ENCODE data around the gene CFAP57. TPM values are rescaled to one million over a fixed set of nuclear protein-coding genes. Genes with fewer than 3 reads are reported as not detected.

Gene CFAP57
- total and polyA plus RNA-seq, 9 donors, result 0.13 to 13.2 (median 0.71) TPM

DNA sequence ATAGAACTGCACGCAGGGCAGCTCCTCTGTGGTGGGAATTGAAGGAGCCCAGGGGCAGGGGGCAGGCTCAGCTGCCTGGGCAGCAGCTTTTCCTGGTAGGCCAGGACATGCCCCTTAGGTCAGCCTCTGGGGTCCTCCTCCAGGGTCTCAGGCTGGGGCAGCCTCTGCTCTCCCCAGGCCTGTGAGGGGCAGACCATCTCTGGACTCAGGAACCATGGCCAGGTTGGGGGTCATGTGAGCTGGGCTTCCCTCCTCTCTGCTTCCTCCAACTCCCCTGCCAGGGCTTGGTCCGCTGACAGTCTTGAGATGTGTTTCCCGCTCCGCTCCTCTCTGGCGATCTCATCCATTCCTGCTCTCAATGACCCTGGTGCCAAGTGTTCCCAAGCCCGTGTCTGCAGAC lies 107.5 kb downstream of the CFAP57 start:
- Histone ChIP-seq H3K27ac (no peak overlapping the region), H3K36me3 (no peaks in the 10 kb centered on the region), H3K27me3 (no peaks in the 10 kb centered on the region), H3K4me1 (ENCODE audit: insufficient read depth) (no peaks in the 10 kb centered on the region), H3K4me3 (no peak overlapping the region), H3K9me3 (no peaks in the 10 kb centered on the region)
- 88 to 93% (median 91%) methylated on average over 6 of the region's 6 CpGs for WGBS, 3 donors
- TF ChIP-seq EP300 (IDR thresholded peaks at IDR 0.05), result no peak
- no peak for TF ChIP-seq POLR2A (IDR thresholded peaks at IDR 0.05)
- no peak for TF ChIP-seq CTCF (IDR thresholded peaks at IDR 0.05)
- peak in 1 of 5 donors; percentile 21 for DNase-seq
- intact Hi-C loops (cut with DNase I), result no loop called here

GRCh38 chr1:43280692-43281091 lies 108.6 kb downstream of the CFAP57 start:
- Histone ChIP-seq H3K4me3 (no peak overlapping the region), H3K36me3 (no peaks in the 10 kb centered on the region), H3K9me3 (no peaks in the 10 kb centered on the region), H3K27me3 (no peaks in the 10 kb centered on the region), H3K27ac (no peak overlapping the region), H3K4me1 (ENCODE audit: insufficient read depth) (no peaks in the 10 kb centered on the region)
- 29 to 54% (median 43%) methylated on average over 2 of the region's 2 CpGs for WGBS, 3 donors
- intact Hi-C loops (cut with DNase I), result no loop called here
- TF ChIP-seq CTCF (IDR thresholded peaks at IDR 0.05), result no peak
- TF ChIP-seq EP300 (IDR thresholded peaks at IDR 0.05), result no peak
- no peak for TF ChIP-seq POLR2A (IDR thresholded peaks at IDR 0.05)
- no peak for DNase-seq

GRCh38 chr1:43282220-43283195 lies 110.4 kb downstream of the CFAP57 start:
- Histone ChIP-seq H3K4me1 (ENCODE audit: insufficient read depth) (no peaks in the 10 kb centered on the region), H3K27ac (no peak overlapping the region), H3K27me3 (no peaks in the 10 kb centered on the region), H3K9me3 (no peaks in the 10 kb centered on the region), H3K36me3 (no peaks in the 10 kb centered on the region), H3K4me3 (no peak overlapping the region)
- DNase-seq, result peak in 1 of 5 donors; percentile 13
- intact Hi-C loops (cut with DNase I), result no loop called here
- 87 to 92% (median 89%) methylated on average over 11 to 15 of the region's 15 CpGs for WGBS, 3 donors
- no peak for TF ChIP-seq CTCF (IDR thresholded peaks at IDR 0.05)
- no peak for TF ChIP-seq EP300 (IDR thresholded peaks at IDR 0.05)
- TF ChIP-seq POLR2A (IDR thresholded peaks at IDR 0.05), result no peak

DNA sequence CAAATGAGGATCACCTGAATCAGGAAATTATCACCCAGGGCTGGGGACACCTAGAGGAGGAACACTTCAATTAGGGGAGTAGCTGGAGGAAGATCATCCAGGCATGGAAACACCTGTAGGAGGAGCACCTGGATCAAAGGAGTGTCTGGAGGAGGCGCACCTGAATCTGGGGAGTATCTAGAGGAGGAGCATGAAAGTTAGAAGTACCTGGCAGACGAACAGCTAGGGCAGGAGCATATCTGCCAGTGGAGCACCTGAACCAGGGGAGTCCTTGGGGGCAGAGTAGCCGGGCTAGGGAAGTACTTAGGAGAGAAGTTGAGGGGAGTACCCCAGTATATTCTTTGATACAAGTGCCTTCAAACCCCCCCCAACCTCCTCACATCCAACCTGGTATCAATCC lies 111.9 kb downstream of the CFAP57 start:
- TF ChIP-seq CTCF (IDR thresholded peaks at IDR 0.05) (no peak), POLR2A (IDR thresholded peaks at IDR 0.05) (no peak), EP300 (IDR thresholded peaks at IDR 0.05) (no peak)
- peaks cover 7% of the 10 kb centered on the region for H3K4me1 ChIP-seq (ENCODE audit: insufficient read depth)
- no peak overlapping the region for H3K4me3 ChIP-seq
- H3K27ac ChIP-seq, result no peak overlapping the region
- no peaks in the 10 kb centered on the region for H3K9me3 ChIP-seq
- 89 to 93% (median 91%) methylated on average over 3 of the region's 3 CpGs for WGBS, 3 donors
- peak in 1 of 5 donors; percentile 5 for DNase-seq
- H3K27me3 ChIP-seq, result no peaks in the 10 kb centered on the region
- intact Hi-C loops (cut with DNase I), result no loop called here
- H3K36me3 ChIP-seq, result no peaks in the 10 kb centered on the region

Data from ovary (tissue), 9 donors.